Ishikawa (cell line): ENCODE measurements around the gene CFAP77.
A peak's percentile ranks its signal among the peaks of the same experiment; 100 is the strongest.

Source experiments
- CEBPB ChIP-seq: IDR thresholded peaks from 2 replicates; pipeline ENCODE4 v1.6.1; 2012
- CREB1 ChIP-seq: IDR thresholded peaks from 2 replicates; pipeline ENCODE4 v1.6.1; 2012; ENCODE audit warnings: low read depth
- EGR1 ChIP-seq: IDR thresholded peaks from 2 replicates; pipeline ENCODE4 v1.6.1; 2012
- EP300 ChIP-seq: IDR thresholded peaks from 2 replicates; pipeline ENCODE4 v1.6.1; 2012; ENCODE audit warnings: borderline replicate concordance
- FOXM1 ChIP-seq: IDR thresholded peaks from 2 replicates; pipeline ENCODE4 v1.6.1; 2012; ENCODE audit warnings: low read depth, borderline replicate concordance
- MAX ChIP-seq: IDR thresholded peaks from 2 replicates; pipeline ENCODE4 v1.6.1; 2012
- NFIC ChIP-seq: IDR thresholded peaks from 2 replicates; pipeline ENCODE4 v1.6.1; 2012
- RAD21 ChIP-seq: IDR thresholded peaks from 2 replicates; pipeline ENCODE4 v1.6.1; 2012; ENCODE audit warnings: low read depth
- REST ChIP-seq: IDR thresholded peaks from 2 replicates; pipeline ENCODE4 v1.6.1; 2012; ENCODE audit warnings: low read depth, mild to moderate bottlenecking
- TAF1 ChIP-seq: IDR thresholded peaks from 2 replicates; pipeline ENCODE4 v1.6.1; 2012; ENCODE audit warnings: low read depth, mild to moderate bottlenecking
- TCF12 ChIP-seq: IDR thresholded peaks from 2 replicates; pipeline ENCODE4 v1.6.1; 2012; ENCODE audit warnings: low read depth
- TEAD4 ChIP-seq: IDR thresholded peaks from 2 replicates; pipeline ENCODE4 v1.6.1; 2012
- USF1 ChIP-seq: IDR thresholded peaks from 2 replicates; pipeline ENCODE4 v1.6.1; 2012
- YY1 ChIP-seq: IDR thresholded peaks from 2 replicates; pipeline ENCODE4 v1.6.1; 2012; ENCODE audit warnings: low read depth
- ZBTB7A ChIP-seq: IDR thresholded peaks from 2 replicates; pipeline ENCODE4 v1.6.1; 2012; ENCODE audit warnings: low read depth

Gene CFAP77

DNA sequence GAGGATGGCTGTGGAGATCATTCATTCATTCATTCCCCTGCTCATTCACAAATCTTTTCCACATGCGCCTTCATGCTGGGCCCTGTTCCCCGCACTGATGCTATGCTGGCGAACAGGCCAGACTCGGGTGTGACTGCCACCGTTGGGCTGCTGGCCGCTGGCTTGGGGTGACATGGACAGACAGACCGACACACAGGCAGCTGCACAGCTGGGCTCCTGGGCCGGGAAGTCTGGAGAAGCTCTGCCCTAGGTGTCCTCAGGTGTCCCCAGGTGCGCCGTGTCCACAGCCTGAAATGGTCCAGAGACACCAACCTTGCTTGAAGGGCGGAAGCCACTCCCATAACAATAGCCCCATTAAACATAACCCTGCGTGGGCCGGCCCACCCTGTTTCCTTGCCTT, 137.4 kb downstream of the CFAP77 start:
- no peak for TF ChIP-seq CEBPB
- TF ChIP-seq TAF1: no peak
- TF ChIP-seq USF1: no peak
- no peak for TF ChIP-seq FOXM1

DNA sequence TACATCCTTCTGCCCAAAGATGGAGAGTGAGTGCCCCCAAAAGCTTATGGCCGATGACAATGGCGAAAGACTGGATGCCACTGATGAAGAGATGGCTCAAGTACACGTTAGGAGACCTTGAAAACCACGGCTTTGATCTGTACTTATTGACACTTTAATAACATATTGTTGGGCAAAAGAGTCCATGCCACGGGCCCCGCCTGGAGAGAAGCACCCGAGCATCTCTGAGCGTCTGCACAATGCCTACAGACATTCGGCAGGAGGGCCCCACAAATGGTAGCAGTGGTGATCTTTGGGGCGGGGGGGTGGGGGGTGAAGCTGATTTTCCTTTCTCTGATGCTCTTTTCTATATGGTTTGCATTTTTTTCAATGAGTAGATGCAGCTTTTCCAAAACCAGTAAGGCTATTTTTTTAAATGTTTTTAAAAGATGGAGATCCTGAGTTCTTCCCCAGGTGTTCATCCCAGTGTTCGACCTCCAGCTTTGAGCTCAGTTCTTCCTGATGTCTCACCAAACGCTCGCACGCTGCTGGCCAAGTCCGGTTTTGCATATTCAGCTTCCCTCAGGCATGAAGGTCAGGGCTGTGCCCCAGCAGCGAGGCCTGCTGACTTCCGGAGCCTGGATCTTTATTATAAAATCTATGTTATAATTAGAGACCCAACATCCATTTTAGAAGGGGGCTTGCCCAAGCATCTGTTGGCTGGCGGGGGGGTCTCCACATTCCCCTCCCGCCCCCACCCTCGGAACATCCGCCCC, 138.1 kb downstream of the CFAP77 start:
- TF ChIP-seq MAX (no peak), EGR1 (no peak), TCF12 (no peak), USF1 (no peak), NFIC (no peak)

DNA sequence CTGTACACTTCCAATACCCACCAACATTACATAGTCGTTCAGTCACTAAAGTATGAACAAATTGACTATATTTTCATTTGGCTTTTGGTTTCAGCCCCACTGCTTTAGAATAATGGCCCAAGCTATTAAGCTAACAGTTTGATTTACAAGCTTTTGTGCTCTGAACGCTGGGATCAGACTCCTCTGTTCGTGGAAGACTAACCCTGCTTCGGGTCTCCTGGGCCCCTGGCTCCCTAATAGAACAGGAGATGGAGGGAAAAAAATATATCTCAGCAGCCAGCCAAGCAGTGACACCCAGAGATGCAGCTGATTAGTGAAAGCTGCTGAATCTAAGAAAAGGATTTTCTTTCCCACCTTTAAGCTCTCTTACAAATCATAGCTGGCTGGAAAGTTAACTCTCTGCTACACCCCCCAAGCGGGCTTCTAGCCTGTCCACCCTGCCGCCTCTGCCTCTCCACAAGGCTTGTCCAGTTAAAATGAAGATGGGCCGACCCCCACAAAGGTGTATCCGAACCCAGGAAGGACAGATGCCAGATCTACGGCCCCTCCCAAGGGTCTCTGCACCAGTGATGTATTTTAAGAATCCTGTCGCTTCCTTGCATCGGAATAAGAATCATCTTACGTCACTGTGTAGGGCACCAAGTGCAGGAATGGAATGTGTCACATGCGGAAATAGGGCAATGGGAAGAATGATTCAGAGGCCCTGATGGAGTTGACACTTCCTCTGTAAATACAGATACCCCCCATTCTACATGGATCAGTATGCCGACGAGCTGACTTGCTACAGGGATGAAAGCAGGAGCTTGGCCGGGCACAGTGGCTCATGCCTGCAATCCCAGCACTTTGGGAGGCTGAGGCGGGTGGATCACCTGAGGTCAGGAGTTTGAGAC, 139.0 kb downstream of the CFAP77 start:
- TF ChIP-seq EP300: no peak
- no peak for TF ChIP-seq RAD21
- TF ChIP-seq REST: no peak
- TF ChIP-seq NFIC: no peak
- no peak for TF ChIP-seq TEAD4
- TF ChIP-seq CREB1: no peak
- TF ChIP-seq FOXM1: no peak
- TF ChIP-seq MAX: no peak
- no peak for TF ChIP-seq YY1
- no peak for TF ChIP-seq ZBTB7A
- TF ChIP-seq CEBPB: no peak

DNA sequence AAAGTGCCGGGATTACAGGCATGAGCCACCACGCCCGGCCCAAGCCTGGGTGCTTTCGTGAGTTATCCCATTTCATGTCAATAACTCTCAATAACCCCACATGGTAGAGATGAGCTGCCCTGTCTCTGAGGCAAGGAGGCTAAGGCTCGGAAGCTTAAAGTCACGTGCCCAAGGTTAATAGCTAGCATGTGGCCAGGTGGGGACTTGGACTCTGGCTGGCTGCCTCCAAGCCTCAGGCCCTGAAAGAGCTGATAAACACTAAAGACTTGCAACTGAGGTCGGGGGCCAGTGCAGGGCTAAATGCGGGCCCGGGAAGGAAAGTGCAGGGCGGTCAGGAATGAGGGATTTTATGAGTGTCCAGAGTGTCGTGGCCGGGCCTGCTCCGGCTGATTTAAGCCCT, 141.5 kb downstream of the CFAP77 start:
- peak; percentile 42; the same call in 1 of the 2 replicates for TF ChIP-seq USF1
- no peak for TF ChIP-seq MAX

DNA sequence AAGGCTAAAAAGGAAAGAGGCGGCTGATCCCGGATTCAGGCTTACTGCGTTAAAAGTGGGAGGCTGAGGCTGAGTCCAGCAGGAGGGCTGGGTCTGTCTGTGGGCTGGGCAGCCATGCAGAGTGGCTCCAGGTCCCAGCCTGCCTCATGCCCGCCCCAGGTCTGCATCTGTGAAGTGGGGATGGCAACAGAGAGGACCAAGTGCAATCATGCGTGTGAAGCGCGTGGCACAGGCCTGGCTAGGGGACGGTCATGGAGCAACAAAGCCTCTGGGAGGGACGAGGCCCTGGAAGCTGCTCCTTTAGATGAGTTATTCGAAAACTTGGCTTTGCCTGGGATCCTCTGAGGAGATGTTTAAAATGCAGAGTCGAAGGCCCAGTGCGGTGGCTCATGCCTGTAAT, 142.0 kb downstream of the CFAP77 start:
- TF ChIP-seq USF1 (no peak), MAX (no peak)

DNA sequence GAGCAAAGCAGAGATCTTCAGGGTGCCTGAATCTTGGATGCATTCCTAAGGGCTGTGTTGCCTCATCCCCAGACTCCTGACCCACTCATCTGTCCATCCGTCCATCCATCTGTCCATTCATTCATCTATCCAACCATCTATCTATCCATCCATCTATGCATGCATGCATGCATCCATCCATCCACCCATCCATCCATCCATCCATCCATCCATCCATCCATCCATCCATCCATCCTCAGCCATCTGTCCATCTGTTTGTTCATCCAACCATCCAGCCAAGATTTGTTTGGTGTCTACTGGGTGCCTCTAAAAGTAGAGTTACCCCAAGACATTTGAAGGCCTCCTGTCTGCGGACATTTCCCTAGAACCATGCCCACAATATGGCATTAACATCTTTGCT, 144.7 kb downstream of the CFAP77 start:
- TF ChIP-seq FOXM1 (no peak), ZBTB7A (no peak), EGR1 (no peak), TAF1 (no peak), TEAD4 (no peak), CREB1 (no peak), USF1 (no peak), MAX (no peak), EP300 (no peak), TCF12 (no peak), RAD21 (no peak), CEBPB (no peak), REST (no peak), YY1 (no peak), NFIC (no peak)
